Neural cell (in vitro differentiated cells): ENCODE measurements around the gene KIF13A.

Experiments
- CTCF ChIP-seq: fragments of 450-650 bp; IDR thresholded peaks from 2 replicates; pipeline ENCODE4 v1.5.1; 2014; ENCODE audit warnings: antibody characterized with exemption, mild to moderate bottlenecking, moderate library complexity; ENCODE audit not compliant: poor library complexity, severe bottlenecking
- EP300 ChIP-seq: fragments of 450-650 bp; conservative IDR thresholded peaks from 2 replicates; pipeline ENCODE4 v1.6.1; 2014; ENCODE audit warnings: antibody characterized with exemption, mild to moderate bottlenecking, moderate library complexity; ENCODE audit not compliant: poor library complexity, severe bottlenecking
- EZH2 ChIP-seq: fragments of 200-600, 300-800 bp; shearing (Covaris generic), sonication (generic); IDR thresholded peaks from 2 replicates; pipeline ENCODE4 v1.6.1; 2014; ENCODE audit warnings: antibody characterized with exemption, low read length, borderline replicate concordance, mild to moderate bottlenecking; ENCODE audit not compliant: insufficient read depth, poor library complexity, severe bottlenecking
- POLR2AphosphoS5 ChIP-seq: IDR thresholded peaks from 2 replicates; pipeline ENCODE4 v1.6.1; 2012
- TF ChIP-seq, protein P1 (sequence below): IDR thresholded peaks from 2 replicates; pipeline ENCODE4 v1.6.1; 2012; ENCODE audit warnings: borderline replicate concordance

- TF ChIP-seq CTCF (no peak), POLR2AphosphoS5 (no peak), EZH2 (no peak), EP300 (no peak)
- TF ChIP-seq, protein P1, sequence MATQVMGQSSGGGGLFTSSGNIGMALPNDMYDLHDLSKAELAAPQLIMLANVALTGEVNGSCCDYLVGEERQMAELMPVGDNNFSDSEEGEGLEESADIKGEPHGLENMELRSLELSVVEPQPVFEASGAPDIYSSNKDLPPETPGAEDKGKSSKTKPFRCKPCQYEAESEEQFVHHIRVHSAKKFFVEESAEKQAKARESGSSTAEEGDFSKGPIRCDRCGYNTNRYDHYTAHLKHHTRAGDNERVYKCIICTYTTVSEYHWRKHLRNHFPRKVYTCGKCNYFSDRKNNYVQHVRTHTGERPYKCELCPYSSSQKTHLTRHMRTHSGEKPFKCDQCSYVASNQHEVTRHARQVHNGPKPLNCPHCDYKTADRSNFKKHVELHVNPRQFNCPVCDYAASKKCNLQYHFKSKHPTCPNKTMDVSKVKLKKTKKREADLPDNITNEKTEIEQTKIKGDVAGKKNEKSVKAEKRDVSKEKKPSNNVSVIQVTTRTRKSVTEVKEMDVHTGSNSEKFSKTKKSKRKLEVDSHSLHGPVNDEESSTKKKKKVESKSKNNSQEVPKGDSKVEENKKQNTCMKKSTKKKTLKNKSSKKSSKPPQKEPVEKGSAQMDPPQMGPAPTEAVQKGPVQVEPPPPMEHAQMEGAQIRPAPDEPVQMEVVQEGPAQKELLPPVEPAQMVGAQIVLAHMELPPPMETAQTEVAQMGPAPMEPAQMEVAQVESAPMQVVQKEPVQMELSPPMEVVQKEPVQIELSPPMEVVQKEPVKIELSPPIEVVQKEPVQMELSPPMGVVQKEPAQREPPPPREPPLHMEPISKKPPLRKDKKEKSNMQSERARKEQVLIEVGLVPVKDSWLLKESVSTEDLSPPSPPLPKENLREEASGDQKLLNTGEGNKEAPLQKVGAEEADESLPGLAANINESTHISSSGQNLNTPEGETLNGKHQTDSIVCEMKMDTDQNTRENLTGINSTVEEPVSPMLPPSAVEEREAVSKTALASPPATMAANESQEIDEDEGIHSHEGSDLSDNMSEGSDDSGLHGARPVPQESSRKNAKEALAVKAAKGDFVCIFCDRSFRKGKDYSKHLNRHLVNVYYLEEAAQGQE: no peak
These were observed 114.5 kb downstream of the KIF13A start for GRCh38 chr6:17872908-17873307.
